SK-N-SH (cell line): ENCODE data around the gene PTPN22.

Experiments
- CHD2 ChIP-seq: fragments of 150-350 bp; IDR thresholded peaks from 2 replicates; pipeline ENCODE4 v1.6.1; 2018; ENCODE audit warnings: low read length; ENCODE audit not compliant: partially characterized antibody
- CTCF ChIP-seq: fragments of 200-600 bp; sonication (generic); IDR thresholded peaks from 2 replicates; pipeline ENCODE4 v1.6.1; 2017; ENCODE audit warnings: antibody characterized with exemption, mild to moderate bottlenecking, moderate library complexity
- EP300 ChIP-seq, 2 experiments: IDR thresholded peaks; 2 replicates each; pipeline versions ENCODE4 v1.4.0 to v1.6.1; 2012; ENCODE audit warnings: borderline replicate concordance in 1 of 2, low read depth in 1 of 2, low read length in 1 of 2
- GABPA ChIP-seq: IDR thresholded peaks from 2 replicates; pipeline ENCODE4 v1.4.0; 2012; ENCODE audit warnings: low read depth, mild to moderate bottlenecking
- MAX ChIP-seq: IDR thresholded peaks from 2 replicates; pipeline ENCODE4 v1.4.0; 2012; ENCODE audit warnings: low read depth
- POLR2AphosphoS5 ChIP-seq: IDR thresholded peaks from 2 replicates; pipeline ENCODE4 v1.6.1; 2012; ENCODE audit warnings: low read depth, low read length
- REST ChIP-seq: IDR thresholded peaks from 2 replicates; pipeline ENCODE4 v1.6.1; 2012; ENCODE audit warnings: mild to moderate bottlenecking, low read depth, low read length, moderate library complexity
- TAF1 ChIP-seq: IDR thresholded peaks from 2 replicates; pipeline ENCODE4 v1.6.1; 2012; ENCODE audit warnings: low read depth, mild to moderate bottlenecking, low read length, moderate library complexity, borderline replicate concordance
- TEAD4 ChIP-seq: IDR thresholded peaks from 2 replicates; pipeline ENCODE4 v1.4.0; 2012; ENCODE audit warnings: mild to moderate bottlenecking, borderline replicate concordance; ENCODE audit not compliant: insufficient read depth
- USF2 ChIP-seq: fragments of 150-350 bp; IDR thresholded peaks from 2 replicates; pipeline ENCODE4 v1.6.1; 2017; ENCODE audit warnings: antibody characterized with exemption, low read length, low read depth, borderline replicate concordance
- YY1 ChIP-seq: IDR thresholded peaks from 2 replicates; pipeline ENCODE4 v1.4.0; 2012; ENCODE audit warnings: low read depth, mild to moderate bottlenecking

- TF ChIP-seq CTCF (no peak), POLR2AphosphoS5 (no peak), USF2 (no peak), GABPA (no peak), TAF1 (no peak), YY1 (no peak), CHD2 (no peak), MAX (no peak), REST (no peak), TEAD4 (no peak), EP300 (IDR thresholded peaks at IDR 0.05; ENCODE audit: borderline replicate concordance in 1 of 2, low read depth in 1 of 2, low read length in 1 of 2) (no peak)
Observed at GRCh38 chr1:113854234-113854633, 17.3 kb downstream of the PTPN22 start.
